A172 (cell line): ENCODE data around the gene DNASE1L1. TPM values are rescaled to one million over a fixed set of nuclear protein-coding genes. Genes with fewer than 3 reads are reported as not detected.

ENCODE experiments used
- total RNA-seq: library from RNA; depleted of rRNA; stranded (reverse); fragments of >200 nt; shearing (Covaris generic); gene quantifications from 2 replicates; pipeline ENCODE4 v1.2.3, GENCODE V29; 2014; rRNA removed

Gene DNASE1L1
- total RNA-seq, 1 experiment from 2014 or later, result 70.8 TPM

Other genes starting within 250 kb of the DNASE1L1 start
- not detected in 2 replicates for gene OPN1MW, start 226.7 kb downstream of the DNASE1L1 start, total RNA-seq
- not detected in 2 replicates for gene OPN1MW2, start 189.5 kb downstream of the DNASE1L1 start, total RNA-seq
- not detected in 2 replicates for gene OPN1MW3, start 151.7 kb downstream of the DNASE1L1 start, total RNA-seq
- gene TEX28, start 114.1 kb downstream of the DNASE1L1 start, total RNA-seq, result not detected in 2 replicates
- gene TKTL1, start 113.5 kb downstream of the DNASE1L1 start, total RNA-seq, result not detected in 2 replicates
- gene FLNA, start 34.6 kb downstream of the DNASE1L1 start, total RNA-seq, result 2,064 and 2,561 TPM in 2 replicates
- 73.1 and 82.0 TPM in 2 replicates for gene EMD, start 30.0 kb downstream of the DNASE1L1 start, total RNA-seq
- 2,649 and 4,739 TPM in 2 replicates for gene RPL10, start 10.9 kb downstream of the DNASE1L1 start, total RNA-seq
- gene TAFAZZIN, start 2.3 kb upstream of the DNASE1L1 start, total RNA-seq, result 29.8 and 43.7 TPM in 2 replicates
- gene ATP6AP1, start 19.4 kb upstream of the DNASE1L1 start, total RNA-seq, result 132 and 137 TPM in 2 replicates
- 143 and 229 TPM in 2 replicates for gene GDI1, start 27.9 kb upstream of the DNASE1L1 start, total RNA-seq
- 110 and 137 TPM in 2 replicates for gene FAM50A, start 34.9 kb upstream of the DNASE1L1 start, total RNA-seq
- 9.7 and 14.3 TPM in 2 replicates for gene PLXNA3, start 49.0 kb upstream of the DNASE1L1 start, total RNA-seq
- gene LAGE3, start 70.0 kb upstream of the DNASE1L1 start, total RNA-seq, result 70.5 and 109 TPM in 2 replicates
- gene UBL4A, start 77.4 kb upstream of the DNASE1L1 start, total RNA-seq, result 116 and 139 TPM in 2 replicates
- gene SLC10A3, start 81.4 kb upstream of the DNASE1L1 start, total RNA-seq, result 51.9 and 63.9 TPM in 2 replicates
- gene FAM3A, start 107.0 kb upstream of the DNASE1L1 start, total RNA-seq, result 47.1 and 47.5 TPM in 2 replicates
- gene G6PD, start 137.6 kb upstream of the DNASE1L1 start, total RNA-seq, result 102 and 112 TPM in 2 replicates
- 53.6 and 63.2 TPM in 2 replicates for gene IKBKG, start 138.4 kb upstream of the DNASE1L1 start, total RNA-seq
- gene CTAG1A, start 175.9 kb upstream of the DNASE1L1 start, total RNA-seq, result not detected in 2 replicates
- not detected in 2 replicates for gene CTAG1B, start 210.0 kb upstream of the DNASE1L1 start, total RNA-seq
- not detected in 2 replicates for gene CTAG2, start 244.3 kb upstream of the DNASE1L1 start, total RNA-seq